ENCODE results near the gene ARHGAP33.

The ARHGAP33 gene

GRCh38 chr19:35806597-35806996 lies 31.2 kb downstream of the ARHGAP33 start:
- H3K27me3 ChIP-seq, result no peaks in the 10 kb centered on the region
- peaks cover 69% of the 10 kb centered on the region for H3K4me1 ChIP-seq
- H3K9me3 ChIP-seq, result 0 out of 2 replicates have a peak, but pooled peaks cover 7% of the 10 kb centered on the region
- H4K20me1 ChIP-seq, result no peaks in the 10 kb centered on the region
- peak overlapping the region; percentile 85 for H3K4me2 ChIP-seq
- TF ChIP-seq Cebpa-rat (IDR thresholded peaks at IDR 0.05), result no peak
- H3K9ac ChIP-seq, result no peak overlapping the region
- peak overlapping the region; percentile 35; the same call in 1 of the 2 replicates for H3K27ac ChIP-seq
- H3K4me3 ChIP-seq, result no peak overlapping the region
- no peaks in the 10 kb centered on the region for H3K36me3 ChIP-seq

- Histone ChIP-seq H3K4me3 (no peak overlapping the region), H3K27me3 (no peaks in the 10 kb centered on the region), H3K4me2 (no peak overlapping the region), H3K9me3 (no peaks in the 10 kb centered on the region), H3K4me1 (peaks cover 75% of the 10 kb centered on the region), H3K9ac (no peak overlapping the region), H3K36me3 (no peaks in the 10 kb centered on the region), H3K27ac (no peak overlapping the region), H4K20me1 (no peaks in the 10 kb centered on the region)
- no peak for TF ChIP-seq Cebpa-rat (IDR thresholded peaks at IDR 0.05)
Observed at GRCh38 chr19:35807633-35808032, 32.3 kb downstream of the ARHGAP33 start.

GRCh38 chr19:35811317-35812219 lies 36.2 kb downstream of the ARHGAP33 start:
- Histone ChIP-seq H3K9ac (no peak overlapping the region), H3K4me2 (no peak overlapping the region; the same call in 1 of the 2 replicates), H3K36me3 (no peaks in the 10 kb centered on the region), H3K9me3 (no peaks in the 10 kb centered on the region), H3K27me3 (no peaks in the 10 kb centered on the region), H3K4me3 (no peak overlapping the region), H4K20me1 (no peaks in the 10 kb centered on the region), H3K4me1 (peaks cover 36% of the 10 kb centered on the region), H3K27ac (no peak overlapping the region)
- no peak for TF ChIP-seq Cebpa-rat (IDR thresholded peaks at IDR 0.05)

GRCh38 chr19:35812220-35813042 lies 37.1 kb downstream of the ARHGAP33 start, which contains the start of gene PRODH2:
PRODH2 (minus strand) TSS chr19:35812845; CDS start chr19:35812805, 40 bp downstream.
- H4K20me1 ChIP-seq, result no peaks in the 10 kb centered on the region
- H3K4me1 ChIP-seq, result peaks cover 30% of the 10 kb centered on the region
- no peak for TF ChIP-seq Cebpa-rat (IDR thresholded peaks at IDR 0.05)
- no peaks in the 10 kb centered on the region for H3K27me3 ChIP-seq
- H3K4me2 ChIP-seq, result no peak within 1 kb of the TSS; the same call in 1 of the 2 replicates
- no peak within 1 kb of the TSS for H3K27ac ChIP-seq
- H3K9ac ChIP-seq, result no peak within 1 kb of the TSS
- H3K9me3 ChIP-seq, result no peaks in the 10 kb centered on the region
- H3K36me3 ChIP-seq, result no peaks in the 10 kb centered on the region
- no peak within 1 kb of the TSS for H3K4me3 ChIP-seq

- Histone ChIP-seq H3K4me1 (peaks cover 23% of the 10 kb centered on the region), H3K4me2 (no peak overlapping the region), H3K27ac (no peak overlapping the region), H3K27me3 (no peaks in the 10 kb centered on the region), H3K36me3 (no peaks in the 10 kb centered on the region), H3K4me3 (no peak overlapping the region), H3K9ac (no peak overlapping the region), H3K9me3 (no peaks in the 10 kb centered on the region), H4K20me1 (no peaks in the 10 kb centered on the region)
- no peak for TF ChIP-seq Cebpa-rat (IDR thresholded peaks at IDR 0.05)
Observed at GRCh38 chr19:35813043-35813890, 37.9 kb downstream of the ARHGAP33 start.

- H3K9me3 ChIP-seq, result no peaks in the 10 kb centered on the region
- H3K27ac ChIP-seq, result no peak overlapping the region
- TF ChIP-seq Cebpa-rat (IDR thresholded peaks at IDR 0.05), result no peak
- H3K9ac ChIP-seq, result no peak overlapping the region
- no peaks in the 10 kb centered on the region for H3K36me3 ChIP-seq
- H3K4me1 ChIP-seq, result peaks cover 23% of the 10 kb centered on the region
- no peaks in the 10 kb centered on the region for H3K27me3 ChIP-seq
- H3K4me2 ChIP-seq, result no peak overlapping the region
- no peak overlapping the region for H3K4me3 ChIP-seq
- no peaks in the 10 kb centered on the region for H4K20me1 ChIP-seq
Observed at GRCh38 chr19:35816262-35816661, 40.9 kb downstream of the ARHGAP33 start.

GRCh38 chr19:35816846-35817245 lies 41.5 kb downstream of the ARHGAP33 start:
- H4K20me1 ChIP-seq, result no peaks in the 10 kb centered on the region
- H3K27ac ChIP-seq, result no peak overlapping the region
- no peak for TF ChIP-seq Cebpa-rat (IDR thresholded peaks at IDR 0.05)
- H3K4me2 ChIP-seq, result no peak overlapping the region
- no peaks in the 10 kb centered on the region for H3K36me3 ChIP-seq
- no peaks in the 10 kb centered on the region for H3K9me3 ChIP-seq
- no peak overlapping the region for H3K4me3 ChIP-seq
- H3K4me1 ChIP-seq, result peaks cover 18% of the 10 kb centered on the region
- H3K9ac ChIP-seq, result no peak overlapping the region
- no peaks in the 10 kb centered on the region for H3K27me3 ChIP-seq

- no peaks in the 10 kb centered on the region for H4K20me1 ChIP-seq
- no peaks in the 10 kb centered on the region for H3K36me3 ChIP-seq
- no peak for TF ChIP-seq Cebpa-rat (IDR thresholded peaks at IDR 0.05)
- H3K4me2 ChIP-seq, result no peak overlapping the region
- peaks cover 21% of the 10 kb centered on the region for H3K4me1 ChIP-seq
- no peaks in the 10 kb centered on the region for H3K27me3 ChIP-seq
- H3K4me3 ChIP-seq, result no peak overlapping the region
- H3K27ac ChIP-seq, result no peak overlapping the region
- H3K9me3 ChIP-seq, result no peaks in the 10 kb centered on the region
- H3K9ac ChIP-seq, result no peak overlapping the region
Observed at GRCh38 chr19:35818445-35818844, 43.1 kb downstream of the ARHGAP33 start.

GRCh38 chr19:35822579-35822978 lies 47.2 kb downstream of the ARHGAP33 start:
- H3K4me3 ChIP-seq, result no peak overlapping the region
- no peak overlapping the region for H3K9ac ChIP-seq
- peaks cover 21% of the 10 kb centered on the region for H3K4me1 ChIP-seq
- peaks cover 15% of the 10 kb centered on the region; the same call in 1 of the 2 replicates for H3K27me3 ChIP-seq
- H3K9me3 ChIP-seq, result no peaks in the 10 kb centered on the region
- H3K27ac ChIP-seq, result no peak overlapping the region
- H3K4me2 ChIP-seq, result peak overlapping the region; percentile 56
- no peaks in the 10 kb centered on the region for H4K20me1 ChIP-seq
- no peak for TF ChIP-seq Cebpa-rat (IDR thresholded peaks at IDR 0.05)
- H3K36me3 ChIP-seq, result no peaks in the 10 kb centered on the region

Data from BLaER1 (cell line).